CD4-positive, alpha-beta T cell (primary cell): ENCODE data around the gene RCL1. TPM values are rescaled to one million over a fixed set of nuclear protein-coding genes. Genes with fewer than 3 reads are reported as not detected.

Source experiments
- ATAC-seq: fragments of 200-7000 bp; cut with Tn5 transposase; one replicate; pipeline ENCODE4 v1.10.0; 2022; ENCODE audit warnings: mild to moderate bottlenecking; ENCODE audit not compliant: poor library complexity
- CTCF ChIA-PET: fragments of 350-600 bp; sonication (Branson Sonifier 250); formaldehyde crosslinking; loops from one replicate; lab custom pipeline; 2021; ENCODE audit warnings: antibody characterized with exemption, inconsistent platforms; lab: Charles Lee
- POLR2A ChIA-PET: fragments of 350-600 bp; sonication (Branson Sonifier 250); formaldehyde crosslinking; loops from one replicate; lab custom pipeline; 2021; ENCODE audit warnings: antibody characterized with exemption, inconsistent platforms; lab: Charles Lee
- DNase-seq, 14 experiments: peaks; one replicate each; pipeline ENCODE4 v3.0.0-alpha.2; 2013 to 2020; ENCODE audit warnings: mixed read lengths in 2 of 14
- H3K27ac ChIP-seq, 2 donors: one replicate each; pipeline versions ENCODE4 v1.5.1 to v1.7.0; 2013; ENCODE audit warnings: low read length in 2 of 2, low read depth in 1 of 2, mild to moderate bottlenecking in 1 of 2
- H3K27me3 ChIP-seq, 2 experiments: 1 replicate in 1 of 2; 2 replicates in 1 of 2; pipeline versions ENCODE4 v1.6.1 to v1.7.0; 2013; ENCODE audit warnings: low read length in 2 of 2, control low read depth in 1 of 2, mild to moderate bottlenecking in 1 of 2, moderate library complexity in 1 of 2; ENCODE audit not compliant: insufficient read depth in 2 of 2, control insufficient read depth in 1 of 2
- H3K36me3 ChIP-seq: one replicate; pipeline ENCODE4 v1.6.1; 2013; ENCODE audit warnings: low read length, control low read depth; ENCODE audit not compliant: insufficient read depth
- H3K4me1 ChIP-seq: one replicate; pipeline ENCODE4 v1.6.1; 2013; ENCODE audit warnings: low read length, control low read depth; ENCODE audit not compliant: insufficient read depth
- H3K4me3 ChIP-seq: one replicate; pipeline ENCODE4 v1.5.1; 2013; ENCODE audit warnings: mild to moderate bottlenecking, low read length, moderate library complexity
- H3K9me3 ChIP-seq, 2 experiments: 1 replicate in 1 of 2; 2 replicates in 1 of 2; pipeline versions ENCODE4 v1.6.1 to v1.7.0; 2013; ENCODE audit warnings: low read length in 2 of 2, mild to moderate bottlenecking in 2 of 2, control low read depth in 1 of 2, moderate library complexity in 1 of 2; ENCODE audit not compliant: control insufficient read depth in 1 of 2, insufficient read depth in 1 of 2
- H3K27ac Mint-ChIP-seq: one replicate; pipeline ENCODE4 v1.8.0; 2020; ENCODE audit warnings: mixed read lengths
- H3K27me3 Mint-ChIP-seq: one replicate; pipeline ENCODE4 v1.8.0; 2021; ENCODE audit warnings: mixed read lengths
- H3K36me3 Mint-ChIP-seq: one replicate; pipeline ENCODE4 v1.8.0; 2021; ENCODE audit warnings: low read depth, mixed read lengths
- H3K4me1 Mint-ChIP-seq: one replicate; pipeline ENCODE4 v1.8.0; 2021; ENCODE audit warnings: low read depth, mixed read lengths
- H3K4me3 Mint-ChIP-seq: one replicate; pipeline ENCODE4 v1.8.0; 2020; ENCODE audit warnings: mild to moderate bottlenecking, mixed read lengths
- H3K9me3 Mint-ChIP-seq: one replicate; pipeline ENCODE4 v1.8.0; 2020; ENCODE audit warnings: mixed read lengths
- intact Hi-C, 2 experiments: fragments of 100-400 bp; cut with DNase I in 1 of 2; cut with micrococcal nuclease in 1 of 2; formaldehyde crosslinking; loops; one replicate each; pipeline versions ENCODE4 v1.15.1 to v1.9.0; 2023 to 2025; cut with DNase I, micrococcal nuclease
- total RNA-seq, 174 experiments: library from RNA in 2 of 174; stranded (reverse) in 2 of 174; gene quantifications; one replicate each; pipeline ENCODE4 v1.2.3 and lab custom pipeline; 2021 to 2026
- TF ChIP-seq, protein P1 (sequence below): fragments of 200-600 bp; IDR thresholded peaks from one replicate; pipeline ENCODE4 v1.8.0; 2022; ENCODE audit warnings: antibody characterized with exemption, mild to moderate bottlenecking

Gene RCL1
- total RNA-seq, 2 experiments from 2014 or later: 33.8 to 35.5 TPM

DNA sequence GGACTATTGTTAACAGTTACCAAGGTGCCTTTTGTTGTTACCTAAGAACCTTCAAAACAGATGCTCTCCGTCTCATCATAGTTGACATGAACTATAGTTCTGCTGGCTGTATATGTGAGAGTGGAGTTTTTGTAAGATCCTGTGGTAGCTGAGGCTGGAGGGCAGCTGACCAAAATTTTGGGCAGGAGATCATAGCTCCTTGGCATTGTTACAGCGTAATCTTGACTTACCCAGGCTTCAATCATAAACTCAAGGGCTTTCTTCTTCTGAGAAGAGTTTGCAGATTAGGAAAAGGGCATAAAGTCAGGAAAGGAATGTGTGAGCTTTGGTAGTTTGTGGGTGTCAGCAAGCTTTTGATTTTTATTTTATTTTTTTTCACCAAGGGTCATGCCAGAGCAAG, 34.5 kb downstream of the RCL1 start:
- ATAC-seq (no peak), DNase-seq (no peak)
- no peaks in the 10 kb centered on the region for H3K9me3 ChIP-seq
- CTCF ChIA-PET: no interaction called here
- no peaks in the 10 kb centered on the region for H3K9me3 Mint-ChIP-seq
- intact Hi-C loops: no loop called here
- H3K4me1 Mint-ChIP-seq: peaks cover 27% of the 10 kb centered on the region
- peaks cover 3% of the 10 kb centered on the region for H3K4me1 ChIP-seq
- POLR2A ChIA-PET: no interaction called here
- no peak overlapping the region for H3K27ac Mint-ChIP-seq
- TF ChIP-seq, protein P1, sequence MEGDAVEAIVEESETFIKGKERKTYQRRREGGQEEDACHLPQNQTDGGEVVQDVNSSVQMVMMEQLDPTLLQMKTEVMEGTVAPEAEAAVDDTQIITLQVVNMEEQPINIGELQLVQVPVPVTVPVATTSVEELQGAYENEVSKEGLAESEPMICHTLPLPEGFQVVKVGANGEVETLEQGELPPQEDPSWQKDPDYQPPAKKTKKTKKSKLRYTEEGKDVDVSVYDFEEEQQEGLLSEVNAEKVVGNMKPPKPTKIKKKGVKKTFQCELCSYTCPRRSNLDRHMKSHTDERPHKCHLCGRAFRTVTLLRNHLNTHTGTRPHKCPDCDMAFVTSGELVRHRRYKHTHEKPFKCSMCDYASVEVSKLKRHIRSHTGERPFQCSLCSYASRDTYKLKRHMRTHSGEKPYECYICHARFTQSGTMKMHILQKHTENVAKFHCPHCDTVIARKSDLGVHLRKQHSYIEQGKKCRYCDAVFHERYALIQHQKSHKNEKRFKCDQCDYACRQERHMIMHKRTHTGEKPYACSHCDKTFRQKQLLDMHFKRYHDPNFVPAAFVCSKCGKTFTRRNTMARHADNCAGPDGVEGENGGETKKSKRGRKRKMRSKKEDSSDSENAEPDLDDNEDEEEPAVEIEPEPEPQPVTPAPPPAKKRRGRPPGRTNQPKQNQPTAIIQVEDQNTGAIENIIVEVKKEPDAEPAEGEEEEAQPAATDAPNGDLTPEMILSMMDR: no peak
- H3K36me3 Mint-ChIP-seq: peaks cover 33% of the 10 kb centered on the region
- no peaks in the 10 kb centered on the region for H3K27me3 ChIP-seq
- no peaks in the 10 kb centered on the region for H3K27me3 Mint-ChIP-seq
- peaks cover 19% of the 10 kb centered on the region for H3K36me3 ChIP-seq
- H3K27ac ChIP-seq: no peak overlapping the region
- no peak overlapping the region for H3K4me3 ChIP-seq
- no peak overlapping the region for H3K4me3 Mint-ChIP-seq

DNA sequence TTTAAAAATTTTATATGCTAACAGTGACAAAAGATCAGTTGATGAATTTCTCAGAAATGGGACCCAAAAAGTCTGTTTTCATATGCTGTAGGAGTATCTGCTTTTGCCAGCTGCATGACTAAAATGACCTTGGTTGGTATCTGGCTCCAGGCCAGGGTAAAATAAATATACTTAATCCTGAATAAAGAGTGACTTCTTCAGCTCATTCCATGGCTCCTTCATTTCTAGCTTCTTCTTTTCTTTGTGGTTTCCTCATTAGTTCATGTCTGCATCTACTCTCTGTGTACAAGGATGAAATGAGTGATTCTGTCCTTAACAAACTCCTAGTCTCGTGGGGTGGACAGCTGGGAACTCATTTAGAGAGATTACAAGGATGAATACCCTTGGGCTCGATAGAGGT, 36.0 kb downstream of the RCL1 start:
- TF ChIP-seq, protein P1: no peak
- Histone ChIP-seq H3K36me3 (peaks cover 25% of the 10 kb centered on the region), H3K27me3 (no peaks in the 10 kb centered on the region), H3K27ac (no peak overlapping the region), H3K4me3 (no peak overlapping the region), H3K4me1 (no peaks in the 10 kb centered on the region), H3K9me3 (no peaks in the 10 kb centered on the region)
- ChIA-PET CTCF (interaction anchor here (1.2 kb wide), 1 partner anchor 10 kb away, joined by 3 read pairs; no protein-coding TSS in a partner anchor), POLR2A (no interaction called here)
- H3K4me3 Mint-ChIP-seq: no peak overlapping the region
- no peaks in the 10 kb centered on the region for H3K27me3 Mint-ChIP-seq
- peaks cover 14% of the 10 kb centered on the region for H3K4me1 Mint-ChIP-seq
- H3K27ac Mint-ChIP-seq: no peak overlapping the region
- no peak for DNase-seq
- intact Hi-C loops: no loop called here
- H3K9me3 Mint-ChIP-seq: no peaks in the 10 kb centered on the region
- no peak for ATAC-seq
- peaks cover 44% of the 10 kb centered on the region for H3K36me3 Mint-ChIP-seq

DNA sequence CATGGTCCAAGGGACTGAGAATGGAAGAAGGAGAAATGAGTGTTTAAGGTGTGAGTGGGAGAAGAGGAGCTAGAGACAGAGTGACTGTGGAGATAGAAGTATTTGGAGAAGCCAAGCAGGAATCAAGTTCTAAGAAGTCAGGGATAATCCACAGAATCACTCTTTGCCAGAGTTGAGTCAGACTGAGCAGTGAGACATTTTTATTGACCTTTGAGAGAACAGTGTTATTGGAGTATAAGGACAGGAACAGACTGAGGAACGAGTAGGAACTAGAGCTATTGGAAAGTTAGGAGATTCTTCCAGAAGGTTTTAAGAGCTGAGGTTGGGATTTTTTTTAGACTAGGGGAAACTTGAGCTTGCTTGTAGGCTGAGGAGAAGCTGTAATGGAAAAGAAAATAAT, 37.2 kb downstream of the RCL1 start:
- Histone ChIP-seq H3K4me3 (no peak overlapping the region), H3K36me3 (peaks cover 22% of the 10 kb centered on the region), H3K27ac (no peak overlapping the region), H3K9me3 (no peaks in the 10 kb centered on the region), H3K4me1 (no peaks in the 10 kb centered on the region), H3K27me3 (no peaks in the 10 kb centered on the region)
- ATAC-seq: no peak
- no peak for DNase-seq
- H3K9me3 Mint-ChIP-seq: no peaks in the 10 kb centered on the region
- CTCF ChIA-PET: interaction anchor here (1.4 kb wide), 1 partner anchor 33 kb away, joined by 3 read pairs; no protein-coding TSS in a partner anchor
- peaks cover 7% of the 10 kb centered on the region for H3K4me1 Mint-ChIP-seq
- H3K36me3 Mint-ChIP-seq: peaks cover 46% of the 10 kb centered on the region
- intact Hi-C loops: no loop called here
- TF ChIP-seq, protein P1: no peak
- H3K27ac Mint-ChIP-seq: no peak overlapping the region
- POLR2A ChIA-PET: interaction anchor here (1.1 kb wide), 1 partner anchor 9 kb away, joined by 3 read pairs; no protein-coding TSS in a partner anchor
- no peaks in the 10 kb centered on the region for H3K27me3 Mint-ChIP-seq
- no peak overlapping the region for H3K4me3 Mint-ChIP-seq
